SHP77 treated with DMSO at 0.1 percent for 48 hours (cell line): ENCODE results near the gene SIRT2.
"Not testable (repeated sequence)": the region's sequence is repeated elsewhere in the genome, so short reads cannot be mapped to it uniquely, and the experiment has no call there.

Source experiments
- DNase-seq: peaks from one replicate; lab custom pipeline; 2025; lab: John Stamatoyannopoulos, UW

SIRT2 gene

GRCh38 chr19:38899447-38900201 is at the start of gene SIRT2, which contains the start of gene NFKBIB:
Gene SIRT2, minus strand, starts transcription at chr19:38899618. Its CDS starts 97 bp downstream, at chr19:38899521.
Gene NFKBIB, plus strand, starts transcription at chr19:38899969. Its CDS starts 64 bp downstream, at chr19:38900033.
- peak; percentile 100 for DNase-seq

DNA sequence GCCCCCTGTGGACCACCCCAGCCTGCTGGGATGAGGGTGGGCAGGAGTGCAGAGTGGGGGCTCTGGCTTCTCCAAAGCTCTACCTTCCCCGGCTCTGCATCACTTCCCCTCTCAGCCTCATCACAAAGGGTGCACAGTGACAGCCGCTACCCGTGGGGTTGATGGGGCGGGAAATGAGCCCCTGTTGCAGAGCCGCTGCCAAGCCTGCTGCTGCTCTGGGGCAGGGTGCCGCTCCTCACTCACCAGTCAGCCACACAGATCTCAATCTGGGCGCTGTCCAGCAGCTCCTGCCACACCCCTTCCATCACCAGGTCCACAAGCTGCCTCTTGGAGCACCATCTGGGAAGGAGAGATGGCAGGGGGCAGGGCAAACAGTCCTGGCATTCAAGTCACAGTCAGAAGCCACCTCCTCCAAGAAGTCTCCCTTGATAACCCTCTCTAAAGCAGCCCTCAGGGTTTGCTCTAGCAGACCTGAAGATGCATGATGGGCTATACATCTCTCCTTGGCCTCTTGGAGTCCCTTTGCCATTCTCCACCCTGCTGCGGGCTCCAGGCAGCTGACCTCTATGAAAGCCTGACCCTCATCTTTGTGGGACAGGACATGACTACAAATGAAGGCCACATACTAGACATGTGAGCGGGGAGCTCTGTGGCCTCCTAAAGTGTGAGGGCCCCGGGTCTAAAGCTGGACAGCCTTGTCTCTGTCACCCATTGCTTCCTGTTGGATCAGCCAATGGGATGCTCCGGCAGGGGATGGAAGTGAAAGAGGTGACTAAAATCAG is 47.0 kb upstream of the SIRT2 start:
- no peak for DNase-seq

DNA sequence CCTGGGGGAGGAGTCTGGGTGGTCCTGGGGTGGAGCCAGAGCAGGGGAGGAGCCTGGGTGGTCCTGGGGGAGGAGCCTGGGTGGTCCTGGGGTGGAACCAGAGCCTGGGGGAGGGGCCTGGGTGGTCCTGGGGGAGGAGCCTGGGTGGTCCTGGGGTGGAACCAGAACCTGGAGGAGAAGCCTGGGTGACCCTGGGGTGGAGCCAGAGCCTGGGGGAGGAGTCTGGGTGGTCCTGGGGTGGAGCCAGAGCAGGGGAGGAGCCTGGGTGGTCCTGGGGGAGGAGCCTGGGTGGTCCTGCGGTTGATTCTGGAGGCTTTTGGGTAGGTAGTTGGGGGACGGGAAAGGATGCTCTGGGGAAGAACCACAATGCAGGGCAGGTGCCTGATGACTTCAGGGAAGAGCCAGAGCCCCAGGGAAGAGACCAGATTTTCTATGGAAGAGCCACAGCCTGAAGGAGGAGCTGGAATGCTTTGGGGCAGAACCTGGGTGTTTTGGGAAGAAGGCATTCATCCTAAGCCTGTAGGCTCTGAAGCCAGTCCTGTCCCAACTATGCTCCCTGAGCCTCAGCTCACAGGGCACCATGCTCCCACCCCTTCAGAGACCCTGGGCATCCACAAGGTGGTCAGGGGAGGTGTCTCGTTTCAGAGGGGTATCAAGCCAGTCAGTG is 46.3 kb upstream of the SIRT2 start:
- DNase-seq: no peak

GRCh38 chr19:38944981-38945506 is 45.6 kb upstream of the SIRT2 start:
- peak; percentile 11 for DNase-seq

- no peak for DNase-seq
These were observed 43.2 kb upstream of the SIRT2 start for GRCh38 chr19:38942471-38943181.

DNA sequence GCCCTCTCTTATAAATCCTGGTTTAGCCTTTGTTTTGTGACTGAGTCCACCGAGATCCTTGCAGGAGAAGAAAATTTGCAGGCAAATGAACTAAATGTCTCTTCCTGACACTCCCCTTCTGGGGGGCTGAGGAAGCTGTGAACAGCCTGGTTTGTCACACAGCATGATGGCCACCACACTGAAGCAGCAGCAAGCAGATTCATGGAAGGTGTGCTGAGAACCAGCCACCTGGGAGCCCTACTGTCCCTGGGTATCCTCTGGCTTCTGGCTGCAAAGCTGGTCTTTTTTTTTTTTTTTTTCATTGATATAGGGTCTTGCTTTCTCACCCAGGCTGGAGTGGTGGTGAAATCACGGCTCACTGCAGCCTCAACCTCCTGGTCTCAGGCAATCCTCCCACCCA is 42.6 kb upstream of the SIRT2 start:
- no peak for DNase-seq

- not testable (repeated sequence) for DNase-seq
These were observed 42.0 kb upstream of the SIRT2 start for GRCh38 chr19:38941466-38941865.

DNA sequence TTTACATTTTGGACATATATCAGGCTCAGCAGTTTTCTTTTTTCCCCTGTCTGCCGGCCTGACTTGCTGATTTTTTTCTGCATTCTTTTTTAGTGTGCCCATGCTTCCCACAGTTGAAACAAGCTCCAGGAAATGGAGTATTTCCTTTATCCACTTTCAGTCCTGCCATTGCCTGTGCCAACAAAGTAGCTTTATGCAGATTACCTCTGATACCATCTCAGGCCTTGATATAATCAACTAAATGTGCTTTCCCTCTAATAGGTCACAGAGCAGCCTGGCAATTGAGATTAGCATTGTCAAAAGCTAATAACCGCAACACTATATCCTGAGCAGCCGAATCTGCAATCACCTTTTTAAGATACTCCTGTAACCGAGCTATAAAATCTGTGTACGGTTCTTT is 40.5 kb upstream of the SIRT2 start:
- DNase-seq: no peak

DNA sequence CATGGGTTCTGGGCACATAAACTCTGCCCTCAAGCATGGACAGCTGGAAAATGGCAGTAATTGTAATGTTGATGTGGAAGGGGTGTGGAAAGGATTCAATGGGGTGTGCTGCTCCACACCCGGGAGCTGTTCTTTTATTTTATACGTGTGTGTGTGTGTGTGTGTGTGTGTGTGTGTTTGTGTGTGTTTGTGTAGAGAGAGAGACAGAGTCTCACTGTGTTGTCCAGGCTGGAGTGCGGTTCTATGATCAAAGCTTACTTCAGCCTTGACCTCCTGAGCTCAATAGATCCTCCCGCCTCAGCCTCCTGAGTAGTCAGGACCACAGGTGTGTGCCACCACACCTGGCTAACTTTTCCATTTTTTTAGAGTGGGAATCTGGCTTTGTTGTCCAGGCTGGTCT is 34.1 kb upstream of the SIRT2 start:
- DNase-seq: no peak

DNA sequence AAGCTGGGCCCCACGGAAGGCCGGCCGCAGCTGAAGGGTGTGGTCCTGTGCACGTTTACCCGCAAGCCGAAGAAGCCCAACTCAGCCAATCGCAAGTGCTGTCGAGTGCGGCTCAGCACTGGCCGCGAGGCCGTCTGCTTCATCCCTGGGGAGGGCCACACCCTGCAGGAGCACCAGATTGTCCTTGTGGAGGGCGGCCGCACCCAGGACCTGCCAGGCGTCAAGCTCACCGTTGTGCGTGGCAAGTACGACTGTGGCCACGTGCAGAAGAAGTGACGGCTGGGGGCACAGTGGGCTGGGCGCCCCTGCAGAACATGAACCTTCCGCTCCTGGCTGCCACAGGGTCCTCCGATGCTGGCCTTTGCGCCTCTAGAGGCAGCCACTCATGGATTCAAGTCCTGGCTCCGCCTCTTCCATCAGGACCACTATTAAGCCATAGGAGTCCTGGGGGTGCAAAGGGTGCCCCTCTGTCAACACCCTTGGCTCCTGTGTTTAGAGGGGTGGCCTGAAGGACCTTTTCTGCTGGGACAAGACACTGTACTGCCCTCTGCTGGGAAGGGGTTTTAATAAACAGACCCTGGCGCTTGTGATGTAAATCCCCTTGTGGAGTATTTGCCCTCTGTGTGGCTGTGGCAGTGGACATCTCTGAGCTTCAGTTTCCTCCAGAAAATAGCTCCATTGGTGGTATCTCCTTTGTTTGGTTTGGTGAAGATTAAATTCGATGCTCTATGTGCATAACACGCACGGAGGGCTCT is 33.2 kb upstream of the SIRT2 start:
- DNase-seq: no peak

DNA sequence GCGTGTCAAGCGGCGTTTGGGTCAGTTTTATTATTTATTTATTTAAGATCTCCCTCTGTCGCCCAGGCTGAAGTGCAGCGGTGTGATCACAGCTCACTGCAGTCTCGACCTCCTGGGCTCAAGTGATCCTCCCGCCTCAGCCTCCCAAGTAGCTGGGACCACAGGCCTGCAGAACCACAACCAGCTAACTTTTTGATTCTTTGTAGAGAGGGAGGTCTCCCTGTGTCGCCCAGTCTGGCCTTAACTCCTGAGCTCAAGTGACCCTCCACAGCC is 32.0 kb upstream of the SIRT2 start:
- DNase-seq: no peak

GRCh38 chr19:38930776-38931520 is 31.5 kb upstream of the SIRT2 start, which contains the start of gene MRPS12:
Gene MRPS12, plus strand, starts transcription at chr19:38930944. Its CDS starts 351 bp downstream, at chr19:38931295.
- peak; percentile 99 for DNase-seq

DNA sequence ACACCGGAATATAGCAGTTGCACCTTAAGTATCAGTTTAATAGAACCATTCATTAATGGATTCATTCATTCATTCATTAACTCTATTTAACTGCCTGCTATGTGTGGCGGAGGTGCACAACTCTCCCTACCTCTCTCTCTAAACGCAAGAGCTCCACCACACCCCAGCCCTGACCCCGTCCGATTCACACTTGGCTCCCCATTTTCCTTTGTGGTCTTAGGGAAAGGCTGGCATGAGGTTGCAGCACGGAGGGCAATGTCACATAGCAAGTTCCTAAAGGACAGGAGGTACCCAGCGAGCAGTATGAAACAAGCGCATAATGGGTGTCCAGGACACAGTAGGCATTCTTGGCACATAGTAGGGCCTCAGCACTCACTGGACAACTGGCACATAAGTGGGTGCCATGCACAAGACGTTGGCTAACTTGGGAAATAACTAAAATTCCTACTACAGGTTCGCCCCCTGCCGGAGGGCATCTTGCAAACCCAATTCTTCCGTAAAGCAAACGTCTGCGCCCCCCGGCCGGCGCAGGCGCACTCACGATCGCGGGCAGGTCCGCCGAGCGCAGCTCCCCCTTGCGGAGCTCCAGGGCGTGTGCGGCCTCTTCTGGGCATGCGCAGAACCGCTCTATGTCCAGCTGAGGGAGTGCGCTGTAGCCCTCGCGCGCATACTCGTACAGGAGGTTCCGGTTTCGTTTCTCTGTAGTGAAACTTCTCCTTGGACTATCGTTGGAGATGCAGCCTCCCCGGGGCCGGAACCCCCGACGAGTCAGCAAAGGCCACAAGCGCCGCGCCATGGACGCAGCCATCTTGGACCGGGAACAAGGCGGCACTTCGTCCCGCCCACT is 30.7 kb upstream of the SIRT2 start, which contains the start of gene SARS2:
Gene SARS2 (minus strand): TSS at position 835 of the 847 bp plus-strand sequence. CDS start 27 bp downstream, at position 808.
- peak; percentile 95 for DNase-seq

GRCh38 chr19:38928391-38929001 is 29.1 kb upstream of the SIRT2 start:
- no peak for DNase-seq

- DNase-seq: no peak
These were observed 25.0 kb upstream of the SIRT2 start for GRCh38 chr19:38924388-38924787.

DNA sequence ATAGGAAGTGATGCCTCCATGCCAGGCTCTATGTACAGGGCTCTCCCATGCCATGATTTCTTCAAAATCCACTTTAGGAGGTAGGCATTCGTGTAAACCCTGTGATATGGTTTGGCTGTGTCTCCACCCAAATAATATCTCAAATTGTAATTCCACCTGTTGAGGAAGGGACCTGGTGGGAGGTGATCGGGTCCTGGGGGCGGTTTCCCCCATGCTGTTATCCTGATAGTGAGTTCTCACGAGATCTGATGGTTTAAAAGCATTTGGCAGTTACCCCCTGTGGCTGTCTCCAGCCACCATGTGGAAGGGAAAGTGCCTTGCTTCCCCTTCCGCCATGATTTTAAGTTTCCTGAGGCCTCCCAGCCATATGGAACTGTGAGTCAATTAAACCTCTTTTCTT is 23.1 kb upstream of the SIRT2 start:
- no peak for DNase-seq

GRCh38 chr19:38921420-38922274 is 22.2 kb upstream of the SIRT2 start:
- no peak for DNase-seq
